Smooth muscle cell (in vitro differentiated cells): Measurements from ENCODE around the gene POLR2H. TPM values are rescaled to one million over a fixed set of nuclear protein-coding genes. Genes with fewer than 3 reads are reported as not detected.

ENCODE experiments used
- DNase-seq: peaks from one replicate; lab custom pipeline; 2025; ENCODE audit not compliant: unreplicated experiment; lab: John Stamatoyannopoulos, UW
- H2AFZ ChIP-seq: fragments of 200-600 bp; sonication (generic); 2 replicates; pipeline ENCODE4 v1.6.0; 2016; ENCODE audit warnings: antibody characterized with exemption, low read depth, mild to moderate bottlenecking
- H3F3A ChIP-seq: fragments of 200-600 bp; sonication (generic); 2 replicates; pipeline ENCODE4 v1.6.0; 2017; ENCODE audit warnings: antibody characterized with exemption, low read depth
- H3K27ac ChIP-seq: fragments of 200-600 bp; sonication (generic); 2 replicates; pipeline ENCODE4 v1.5.1; 2016; ENCODE audit warnings: low read depth, mild to moderate bottlenecking
- H3K27me3 ChIP-seq: fragments of 200-600 bp; sonication (generic); 2 replicates; pipeline ENCODE4 v1.6.1; 2016; ENCODE audit warnings: low read depth, mild to moderate bottlenecking
- H3K36me3 ChIP-seq: fragments of 200-600 bp; sonication (generic); 2 replicates; pipeline ENCODE4 v1.5.1; 2016; ENCODE audit warnings: low read depth
- H3K4me1 ChIP-seq: fragments of 200-600 bp; sonication (generic); 2 replicates; pipeline ENCODE4 v1.5.1; 2016; ENCODE audit warnings: low read depth
- H3K4me2 ChIP-seq: fragments of 200-600 bp; sonication (generic); 2 replicates; pipeline ENCODE4 v1.6.0; 2016; ENCODE audit warnings: mild to moderate bottlenecking
- H3K4me3 ChIP-seq: fragments of 200-600 bp; sonication (generic); 2 replicates; pipeline ENCODE4 v1.5.1; 2016; ENCODE audit warnings: mild to moderate bottlenecking
- H3K79me2 ChIP-seq: fragments of 200-600 bp; sonication (generic); 2 replicates; pipeline ENCODE4 v1.6.0; 2016; ENCODE audit warnings: low read depth, mild to moderate bottlenecking
- H3K9ac ChIP-seq: fragments of 200-600 bp; sonication (generic); 2 replicates; pipeline ENCODE4 v1.6.0; 2016; ENCODE audit warnings: low read depth
- H3K9me3 ChIP-seq: fragments of 200-600 bp; sonication (generic); replicated peaks from 2 replicates; pipeline ENCODE4 v1.5.1; 2016; ENCODE audit warnings: low read depth
- H4K20me1 ChIP-seq: fragments of 200-600 bp; sonication (generic); 2 replicates; pipeline ENCODE4 v1.6.0; 2016; ENCODE audit warnings: low read depth
- WGBS: methylation state at CpG from one replicate; pipeline ENCODE4 v1.1.7; 2016; ENCODE audit warnings: low lambda C conversion rate; 5-methylcytosine and 5-hydroxymethylcytosine counted together
- polyA plus RNA-seq: library from polyadenylated mRNA; unstranded; fragments of >200 nt; fragmentation: Nextera tagmentation; extraction: Ambion mirVana; gene quantifications from 2 replicates; pipeline ENCODE4 v1.2.1, GENCODE V29; 2016
- total RNA-seq: library from RNA; depleted of rRNA; stranded (reverse); fragments of >200 nt; gene quantifications from 2 replicates; pipeline ENCODE4 v1.2.3, GENCODE V29; 2014
- TF ChIP-seq, protein P1 (sequence below): fragments of 200-600 bp; sonication (generic); IDR thresholded peaks from 2 replicates; pipeline ENCODE4 v1.5.1; 2017; ENCODE audit warnings: borderline replicate concordance, mild to moderate bottlenecking, antibody characterized with exemption; ENCODE audit not compliant: insufficient read depth, poor library complexity, severe bottlenecking

Gene POLR2H
- total and polyA plus RNA-seq, 2 experiments from 2014 or later = 77.9 to 154 TPM

DNA sequence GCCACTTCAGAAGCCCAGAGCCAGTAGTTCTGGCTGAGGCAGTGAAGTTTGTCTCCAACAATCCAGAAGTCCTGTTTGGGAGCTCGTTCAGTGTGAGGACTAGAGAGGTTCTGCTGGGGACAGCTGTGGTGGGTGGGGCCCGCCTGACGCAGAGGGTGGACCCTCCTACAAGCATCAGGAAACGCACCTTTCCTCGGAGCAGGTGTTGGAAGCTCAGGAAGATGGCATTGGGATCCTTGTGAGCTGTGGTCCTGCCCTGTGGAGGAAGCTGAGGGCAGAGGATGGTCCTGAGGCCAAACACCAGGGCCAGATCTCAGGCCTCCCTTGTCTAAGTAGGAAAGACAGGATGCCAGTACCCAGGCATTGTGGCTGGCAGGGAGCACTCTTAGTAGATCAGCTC, 11.4 kb downstream of the POLR2H start:
- Histone ChIP-seq H3K27me3 (no peaks in the 10 kb centered on the region), H3F3A (peaks cover 6% of the 10 kb centered on the region), H3K9ac (no peak overlapping the region), H3K36me3 (no peaks in the 10 kb centered on the region), H3K4me2 (no peak overlapping the region), H3K9me3 (no peaks in the 10 kb centered on the region), H4K20me1 (peaks cover under 1% of the 10 kb centered on the region), H2AFZ (no peak overlapping the region), H3K79me2 (no peaks in the 10 kb centered on the region), H3K27ac (no peak overlapping the region), H3K4me3 (no peak overlapping the region), H3K4me1 (peaks cover 5% of the 10 kb centered on the region)
- TF ChIP-seq, protein P1, sequence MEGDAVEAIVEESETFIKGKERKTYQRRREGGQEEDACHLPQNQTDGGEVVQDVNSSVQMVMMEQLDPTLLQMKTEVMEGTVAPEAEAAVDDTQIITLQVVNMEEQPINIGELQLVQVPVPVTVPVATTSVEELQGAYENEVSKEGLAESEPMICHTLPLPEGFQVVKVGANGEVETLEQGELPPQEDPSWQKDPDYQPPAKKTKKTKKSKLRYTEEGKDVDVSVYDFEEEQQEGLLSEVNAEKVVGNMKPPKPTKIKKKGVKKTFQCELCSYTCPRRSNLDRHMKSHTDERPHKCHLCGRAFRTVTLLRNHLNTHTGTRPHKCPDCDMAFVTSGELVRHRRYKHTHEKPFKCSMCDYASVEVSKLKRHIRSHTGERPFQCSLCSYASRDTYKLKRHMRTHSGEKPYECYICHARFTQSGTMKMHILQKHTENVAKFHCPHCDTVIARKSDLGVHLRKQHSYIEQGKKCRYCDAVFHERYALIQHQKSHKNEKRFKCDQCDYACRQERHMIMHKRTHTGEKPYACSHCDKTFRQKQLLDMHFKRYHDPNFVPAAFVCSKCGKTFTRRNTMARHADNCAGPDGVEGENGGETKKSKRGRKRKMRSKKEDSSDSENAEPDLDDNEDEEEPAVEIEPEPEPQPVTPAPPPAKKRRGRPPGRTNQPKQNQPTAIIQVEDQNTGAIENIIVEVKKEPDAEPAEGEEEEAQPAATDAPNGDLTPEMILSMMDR = no peak
- DNase-seq = no peak
- 88% methylated on average over 5 of the region's 5 CpGs for WGBS

DNA sequence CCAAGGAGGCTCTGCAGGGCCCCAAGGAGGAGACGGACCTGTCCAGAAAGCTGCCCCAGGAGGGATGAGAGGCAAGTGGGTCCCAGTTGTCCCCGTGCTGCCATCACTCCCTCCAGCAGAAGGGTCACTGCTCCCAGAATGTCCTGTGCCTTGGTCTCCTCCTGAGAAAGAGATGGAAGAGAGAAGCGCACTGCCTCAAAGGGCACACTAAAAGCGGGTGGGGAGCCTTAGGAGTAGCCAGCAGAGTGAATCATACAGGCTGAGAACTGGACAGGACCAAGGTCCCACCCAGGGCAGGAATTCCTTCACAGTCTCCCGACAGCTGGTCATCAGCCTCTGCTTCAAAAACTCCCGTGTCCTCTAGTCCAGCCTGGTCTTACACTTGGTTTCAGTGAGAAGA, 11.9 kb downstream of the POLR2H start:
- H3F3A ChIP-seq = peaks cover 6% of the 10 kb centered on the region
- WGBS = 81% methylated on average over 6 of the region's 6 CpGs
- no peaks in the 10 kb centered on the region for H3K36me3 ChIP-seq
- no peak overlapping the region for H3K27ac ChIP-seq
- no peaks in the 10 kb centered on the region for H3K27me3 ChIP-seq
- H3K4me2 ChIP-seq = no peak overlapping the region
- no peak overlapping the region for H3K9ac ChIP-seq
- H3K9me3 ChIP-seq = no peaks in the 10 kb centered on the region
- no peak overlapping the region for H3K4me3 ChIP-seq
- TF ChIP-seq, protein P1 = no peak
- H4K20me1 ChIP-seq = no peaks in the 10 kb centered on the region
- no peaks in the 10 kb centered on the region for H3K79me2 ChIP-seq
- peaks cover 8% of the 10 kb centered on the region for H3K4me1 ChIP-seq
- no peak overlapping the region for H2AFZ ChIP-seq
- no peak for DNase-seq

DNA sequence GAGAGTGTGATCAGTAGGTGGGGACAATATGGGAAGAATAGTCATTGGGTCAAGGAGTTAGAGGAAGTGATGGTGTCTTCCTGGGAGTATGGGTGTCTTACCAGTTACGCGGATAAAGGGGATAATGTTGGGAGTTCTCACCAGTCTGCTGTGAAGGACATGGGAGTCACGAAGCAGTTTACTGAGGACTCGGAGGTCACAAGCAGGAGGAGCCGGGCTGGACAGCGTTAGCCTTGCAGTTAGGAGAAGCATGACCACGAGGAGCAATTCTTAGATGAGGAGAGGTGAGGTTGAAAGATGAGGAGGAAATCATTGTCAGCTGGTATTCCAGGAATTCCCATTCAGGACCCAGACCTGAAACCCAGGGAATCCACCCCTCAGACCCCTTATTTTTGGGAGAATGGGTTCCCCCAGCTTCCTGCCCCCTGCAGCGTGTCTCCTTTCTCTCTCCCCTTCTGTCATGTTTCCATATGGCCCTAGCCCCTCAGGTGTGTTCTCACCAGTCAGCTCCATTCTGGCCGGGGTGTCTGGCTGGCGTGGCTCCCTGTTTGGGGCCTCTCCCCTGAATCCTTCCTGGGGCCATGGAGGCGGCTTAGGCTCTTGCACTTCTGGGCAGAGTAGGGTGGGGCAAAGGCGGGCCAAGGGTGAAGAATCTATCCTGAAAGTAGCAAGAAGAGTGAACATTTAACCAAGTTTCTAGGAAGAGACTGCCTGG, 14.4 kb downstream of the POLR2H start:
- no peak for DNase-seq
- WGBS = 77% methylated on average over 12 of the region's 12 CpGs
- no peaks in the 10 kb centered on the region for H3K9me3 ChIP-seq
- TF ChIP-seq, protein P1 = no peak
- no peak overlapping the region for H3K27ac ChIP-seq
- H4K20me1 ChIP-seq = no peaks in the 10 kb centered on the region
- no peak overlapping the region for H3K4me3 ChIP-seq
- no peak overlapping the region for H3K4me2 ChIP-seq
- no peak overlapping the region for H2AFZ ChIP-seq
- H3K4me1 ChIP-seq = peaks cover 16% of the 10 kb centered on the region
- peaks cover 4% of the 10 kb centered on the region for H3K27me3 ChIP-seq
- no peak overlapping the region for H3K9ac ChIP-seq
- no peaks in the 10 kb centered on the region for H3K79me2 ChIP-seq
- no peaks in the 10 kb centered on the region for H3F3A ChIP-seq
- no peaks in the 10 kb centered on the region for H3K36me3 ChIP-seq

DNA sequence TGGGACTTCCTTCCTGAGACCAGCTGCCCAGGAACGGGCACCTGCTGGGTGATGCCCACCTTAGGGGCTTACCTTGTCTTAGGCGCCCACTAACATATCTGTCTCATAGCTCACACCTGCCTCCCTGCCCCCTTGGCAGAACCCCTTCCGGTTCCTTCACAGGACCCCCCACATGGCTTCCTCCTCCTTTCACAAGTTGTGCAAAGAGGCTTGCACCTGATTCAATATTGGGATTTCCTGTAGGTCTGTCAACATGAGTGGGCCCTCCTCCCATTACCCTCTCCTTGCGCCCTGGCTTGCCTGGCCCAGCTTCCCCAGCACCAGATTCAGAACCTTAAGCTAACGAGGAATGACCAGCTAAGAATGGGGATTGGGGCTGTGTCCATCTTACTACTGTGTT, 15.9 kb downstream of the POLR2H start:
- Histone ChIP-seq H3K9ac (no peak overlapping the region), H4K20me1 (no peaks in the 10 kb centered on the region), H3K4me2 (no peak overlapping the region), H3K9me3 (no peaks in the 10 kb centered on the region), H3K27ac (no peak overlapping the region), H3K4me1 (peaks cover 22% of the 10 kb centered on the region), H3K79me2 (no peaks in the 10 kb centered on the region), H3K27me3 (peaks cover 18% of the 10 kb centered on the region), H3F3A (no peaks in the 10 kb centered on the region), H2AFZ (no peak overlapping the region), H3K36me3 (no peaks in the 10 kb centered on the region), H3K4me3 (no peak overlapping the region)
- TF ChIP-seq, protein P1 = no peak
- no peak for DNase-seq
- 86% methylated on average over 5 of the region's 5 CpGs for WGBS
